Breast epithelium (tissue), 4 donors: ENCODE data around the gene GPR152. TPM values are rescaled to one million over a fixed set of nuclear protein-coding genes. Genes with fewer than 3 reads are reported as not detected.

Experiments used
- DNase-seq, 2 donors: peaks; one replicate each; pipeline ENCODE4 v3.0.0-alpha.2; 2019; ENCODE audit warnings: low spot score in 2 of 2
- H3K27ac ChIP-seq, 2 donors: fragments of 200-600 bp; sonication (generic) in 1 of 2; one replicate each; pipeline ENCODE4 v1.5.1; 2016 to 2019; ENCODE audit warnings: mild to moderate bottlenecking in 1 of 2
- H3K27me3 ChIP-seq, 2 donors: fragments of 200-600 bp; sonication (generic) in 1 of 2; one replicate each; pipeline versions ENCODE4 v1.5.1 to v1.6.0; 2017 to 2019; ENCODE audit warnings: control low read depth in 1 of 2, mild to moderate bottlenecking in 1 of 2
- H3K36me3 ChIP-seq: fragments of 200-600 bp; one replicate; pipeline ENCODE4 v1.5.1; 2019
- H3K4me1 ChIP-seq, 2 donors: fragments of 200-600 bp; sonication (generic); one replicate each; pipeline ENCODE4 v1.5.1; 2016 to 2019; ENCODE audit warnings: control low read depth in 1 of 2
- H3K4me3 ChIP-seq, 3 donors: fragments of 200-600 bp; sonication (generic); 1 replicate in 2 of 3; 2 replicates in 1 of 3; pipeline ENCODE4 v1.5.1; 2016 to 2019; ENCODE audit warnings: mild to moderate bottlenecking in 3 of 3, moderate library complexity in 2 of 3
- H3K9me3 ChIP-seq, 2 donors: fragments of 200-600 bp; sonication (generic) in 1 of 2; one replicate each; pipeline ENCODE4 v1.5.1; 2016 to 2019; ENCODE audit warnings: control low read depth in 1 of 2
- POLR2A ChIP-seq: fragments of 450-650 bp; IDR thresholded peaks from one replicate; pipeline ENCODE4 v1.6.1; 2016; ENCODE audit warnings: antibody characterized with exemption, mild to moderate bottlenecking, moderate library complexity
- POLR2AphosphoS5 ChIP-seq, 3 donors: sonication (generic); formaldehyde crosslinking; IDR thresholded peaks; one replicate each; pipeline ENCODE4 v1.6.1; 2017; ENCODE audit warnings: antibody characterized with exemption in 3 of 3
- intact Hi-C: fragments of 100-400 bp; cut with DNase I; formaldehyde crosslinking; loops from one replicate; pipeline ENCODE4 v1.15.1; 2023; ENCODE audit warnings: low total_unique reads
- total RNA-seq, 3 donors: library from RNA; depleted of rRNA; stranded (reverse); fragments of >200 nt; gene quantifications; one replicate each; pipeline ENCODE4 v1.1.0, GENCODE V29; 2016
- TF ChIP-seq, protein P1 (sequence below), 3 donors: fragments of 450-650 bp; IDR thresholded peaks; one replicate each; pipeline ENCODE4 v1.5.1; 2016 to 2017; ENCODE audit warnings: antibody characterized with exemption in 3 of 3, mild to moderate bottlenecking in 3 of 3, moderate library complexity in 3 of 3

The GPR152 gene
- total RNA-seq, 3 donors from 2014 or later: not detected

DNA sequence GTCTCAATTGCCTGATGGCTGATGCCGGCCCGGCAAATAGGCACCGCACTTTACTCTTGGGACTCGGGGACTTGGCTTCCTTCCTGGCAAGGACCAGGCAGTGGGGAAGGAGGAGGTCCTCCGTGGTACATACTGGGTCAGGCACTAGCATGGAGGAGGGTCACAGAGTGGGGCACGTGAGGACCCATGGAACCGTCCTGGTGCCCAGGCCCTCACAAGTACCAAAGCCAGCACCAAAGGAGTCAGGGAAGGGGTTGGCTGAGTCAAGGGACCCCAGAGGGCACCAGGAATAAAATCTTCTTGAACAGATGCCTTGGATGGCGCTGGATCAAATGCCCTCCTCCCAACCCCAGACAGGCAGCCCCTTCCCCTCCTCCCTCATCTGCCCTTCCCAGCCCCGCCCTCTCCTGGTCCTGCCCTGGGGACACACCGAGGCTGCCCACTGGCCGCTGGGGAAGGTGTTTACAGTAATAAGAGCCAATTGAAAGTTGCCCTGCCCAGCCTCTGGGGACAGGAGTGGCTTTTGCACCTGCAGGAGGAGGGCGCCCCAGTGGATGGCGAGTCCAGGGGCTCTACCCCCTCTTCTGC lies 42.7 kb downstream of the GPR152 start:
- no peak for DNase-seq
- Histone ChIP-seq H3K4me1 (no peaks in the 10 kb centered on the region), H3K36me3 (no peaks in the 10 kb centered on the region), H3K4me3 (no peak overlapping the region), H3K27ac (no peak overlapping the region), H3K9me3 (no peaks in the 10 kb centered on the region), H3K27me3 (peaks cover 0 to 15% of the 10 kb centered on the region in 2 donors)
- intact Hi-C loops: no loop called here
- no peak for TF ChIP-seq POLR2A
- TF ChIP-seq, protein P1, sequence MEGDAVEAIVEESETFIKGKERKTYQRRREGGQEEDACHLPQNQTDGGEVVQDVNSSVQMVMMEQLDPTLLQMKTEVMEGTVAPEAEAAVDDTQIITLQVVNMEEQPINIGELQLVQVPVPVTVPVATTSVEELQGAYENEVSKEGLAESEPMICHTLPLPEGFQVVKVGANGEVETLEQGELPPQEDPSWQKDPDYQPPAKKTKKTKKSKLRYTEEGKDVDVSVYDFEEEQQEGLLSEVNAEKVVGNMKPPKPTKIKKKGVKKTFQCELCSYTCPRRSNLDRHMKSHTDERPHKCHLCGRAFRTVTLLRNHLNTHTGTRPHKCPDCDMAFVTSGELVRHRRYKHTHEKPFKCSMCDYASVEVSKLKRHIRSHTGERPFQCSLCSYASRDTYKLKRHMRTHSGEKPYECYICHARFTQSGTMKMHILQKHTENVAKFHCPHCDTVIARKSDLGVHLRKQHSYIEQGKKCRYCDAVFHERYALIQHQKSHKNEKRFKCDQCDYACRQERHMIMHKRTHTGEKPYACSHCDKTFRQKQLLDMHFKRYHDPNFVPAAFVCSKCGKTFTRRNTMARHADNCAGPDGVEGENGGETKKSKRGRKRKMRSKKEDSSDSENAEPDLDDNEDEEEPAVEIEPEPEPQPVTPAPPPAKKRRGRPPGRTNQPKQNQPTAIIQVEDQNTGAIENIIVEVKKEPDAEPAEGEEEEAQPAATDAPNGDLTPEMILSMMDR (IDR thresholded peaks at IDR 0.05): no peak
- no peak for TF ChIP-seq POLR2AphosphoS5 (IDR thresholded peaks at IDR 0.05)

GRCh38 chr11:67409261-67409666 lies 43.3 kb downstream of the GPR152 start:
- H3K36me3 ChIP-seq: no peaks in the 10 kb centered on the region
- no peak overlapping the region for H3K27ac ChIP-seq
- H3K27me3 ChIP-seq: peaks cover 0 to 15% of the 10 kb centered on the region in 2 donors
- H3K9me3 ChIP-seq: no peaks in the 10 kb centered on the region
- no peaks in the 10 kb centered on the region for H3K4me1 ChIP-seq
- DNase-seq: no peak
- TF ChIP-seq POLR2A: no peak
- no peak for TF ChIP-seq POLR2AphosphoS5 (IDR thresholded peaks at IDR 0.05)
- TF ChIP-seq, protein P1 (IDR thresholded peaks at IDR 0.05): no peak
- intact Hi-C loops: no loop called here
- H3K4me3 ChIP-seq: no peak overlapping the region

DNA sequence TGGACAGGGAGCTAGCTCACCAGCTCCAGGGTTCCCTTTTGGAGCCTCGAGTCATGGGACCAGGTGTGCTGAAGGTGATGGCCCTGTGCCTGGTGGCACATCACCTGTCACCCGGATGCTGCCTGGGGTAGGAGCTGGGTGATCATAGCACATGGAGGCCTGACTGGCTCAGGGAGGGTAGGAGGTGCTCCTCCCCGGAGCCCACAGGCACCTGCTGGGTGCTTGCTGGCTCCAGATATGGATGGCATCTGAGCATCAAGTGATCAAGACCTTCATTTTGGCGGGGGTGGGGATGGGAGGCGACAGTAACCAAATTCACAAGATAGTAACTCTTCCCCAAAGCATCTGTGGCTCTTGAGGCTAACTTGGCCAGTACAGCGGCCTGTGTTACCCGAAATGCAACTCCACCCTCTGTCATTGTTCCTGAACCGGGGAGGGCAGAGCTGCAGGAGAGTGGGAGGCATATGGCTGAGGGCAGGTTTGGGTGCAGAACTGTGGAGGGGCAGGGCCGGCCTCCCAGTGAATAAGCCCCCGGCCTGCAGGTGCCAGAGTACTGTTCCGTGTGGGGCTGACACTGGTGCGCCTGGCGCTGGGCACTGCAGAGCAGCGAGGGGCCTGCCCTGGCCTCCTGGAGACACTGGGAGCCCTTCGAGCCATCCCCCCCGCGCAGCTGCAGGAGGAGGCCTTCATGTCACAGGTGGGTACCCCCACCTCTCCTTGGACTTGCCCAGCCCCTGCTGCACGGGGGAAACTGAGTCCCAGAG lies 43.9 kb downstream of the GPR152 start:
- intact Hi-C loops: no loop called here
- Histone ChIP-seq H3K9me3 (no peaks in the 10 kb centered on the region), H3K4me1 (no peaks in the 10 kb centered on the region), H3K4me3 (no peak overlapping the region), H3K27ac (no peak overlapping the region), H3K36me3 (no peaks in the 10 kb centered on the region), H3K27me3 (peaks cover 0 to 15% of the 10 kb centered on the region in 2 donors)
- no peak for DNase-seq
- TF ChIP-seq, protein P1 (IDR thresholded peaks at IDR 0.05): no peak
- TF ChIP-seq POLR2AphosphoS5 (IDR thresholded peaks at IDR 0.05) (no peak), POLR2A (no peak)

DNA sequence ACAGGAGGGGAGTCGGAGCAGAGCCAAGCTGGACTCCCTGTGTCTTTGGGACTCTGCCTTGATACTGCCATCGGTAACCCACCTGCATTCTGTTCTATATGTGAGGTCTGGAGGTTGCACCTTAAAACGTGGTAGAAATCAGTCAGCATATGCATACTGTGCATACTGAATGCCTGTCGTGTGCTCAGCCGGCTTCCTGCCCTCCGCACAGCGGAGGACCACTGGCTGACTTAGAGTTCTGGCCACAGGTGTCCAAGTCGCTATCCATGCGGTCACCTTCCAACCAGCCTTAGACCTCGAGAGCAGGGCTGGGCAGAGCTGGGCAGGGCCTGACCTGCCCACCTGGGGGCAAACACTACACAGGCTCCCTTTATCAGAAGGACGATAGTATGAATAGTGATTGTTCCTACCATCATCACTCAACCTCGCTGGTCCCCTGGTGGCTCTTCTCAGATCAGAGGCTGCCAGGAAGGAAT lies 44.8 kb downstream of the GPR152 start:
- Histone ChIP-seq H3K9me3 (no peaks in the 10 kb centered on the region), H3K27ac (no peak overlapping the region), H3K4me3 (no peak overlapping the region), H3K27me3 (peaks cover 0 to 15% of the 10 kb centered on the region in 2 donors), H3K36me3 (no peaks in the 10 kb centered on the region), H3K4me1 (no peaks in the 10 kb centered on the region)
- intact Hi-C loops: no loop called here
- TF ChIP-seq POLR2A (no peak), POLR2AphosphoS5 (IDR thresholded peaks at IDR 0.05) (no peak)
- TF ChIP-seq, protein P1 (IDR thresholded peaks at IDR 0.05): no peak
- no peak for DNase-seq
